Mucosa of rectum (tissue), 2 donors: ENCODE results near the gene ABCC3.
A peak's percentile ranks its signal among the peaks of the same experiment; 100 is the strongest.

Experiments
- H3K27ac ChIP-seq, 2 donors: one replicate each; pipeline ENCODE4 v1.7.0; 2013; ENCODE audit warnings: inconsistent platforms in 2 of 2, low read depth in 2 of 2, low read length in 2 of 2
- H3K27me3 ChIP-seq, 2 donors: one replicate each; pipeline ENCODE4 v1.7.0; 2013; ENCODE audit warnings: low read length in 2 of 2; ENCODE audit not compliant: control insufficient read depth in 2 of 2, insufficient read depth in 2 of 2
- H3K36me3 ChIP-seq, 2 donors: one replicate each; pipeline ENCODE4 v1.7.0; 2013; ENCODE audit warnings: low read length in 2 of 2; ENCODE audit not compliant: control insufficient read depth in 2 of 2, insufficient read depth in 2 of 2
- H3K4me1 ChIP-seq, 2 donors: one replicate each; pipeline ENCODE4 v1.7.0; 2013; ENCODE audit warnings: low read length in 2 of 2, mild to moderate bottlenecking in 1 of 2; ENCODE audit not compliant: control insufficient read depth in 2 of 2, insufficient read depth in 2 of 2
- H3K4me3 ChIP-seq, 2 donors: one replicate each; pipeline ENCODE4 v1.7.0; 2013; ENCODE audit warnings: low read length in 2 of 2
- H3K9ac ChIP-seq, 2 donors: one replicate each; pipeline ENCODE4 v1.7.0; 2013; ENCODE audit warnings: low read length in 2 of 2, low read depth in 1 of 2, mild to moderate bottlenecking in 1 of 2
- H3K9me3 ChIP-seq, 2 donors: one replicate each; pipeline ENCODE4 v1.7.0; 2013; ENCODE audit warnings: low read length in 2 of 2; ENCODE audit not compliant: control insufficient read depth in 2 of 2
- donor health status: healthy.
- donor health status: Normal muscosa, but diverticular disease.

The ABCC3 gene

GRCh38 chr17:50665838-50666237 lies 31.2 kb downstream of the ABCC3 start:
- Histone ChIP-seq H3K4me1 (peaks cover 15 to 20% of the 10 kb centered on the region in 2 donors), H3K27me3 (no peaks in the 10 kb centered on the region), H3K9ac (no peak overlapping the region), H3K27ac (no peak overlapping the region), H3K9me3 (no peaks in the 10 kb centered on the region), H3K36me3 (peaks cover 7 to 9% of the 10 kb centered on the region in 2 donors), H3K4me3 (no peak overlapping the region)

- Histone ChIP-seq H3K4me1 (peaks cover 11 to 15% of the 10 kb centered on the region in 2 donors), H3K9ac (no peak overlapping the region), H3K36me3 (peaks cover 4 to 9% of the 10 kb centered on the region in 2 donors), H3K27me3 (no peaks in the 10 kb centered on the region), H3K27ac (no peak overlapping the region), H3K9me3 (no peaks in the 10 kb centered on the region), H3K4me3 (no peak overlapping the region)
Measured at GRCh38 chr17:50666316-50666715, 31.6 kb downstream of the ABCC3 start.

GRCh38 chr17:50667259-50668024 lies 32.8 kb downstream of the ABCC3 start:
- Histone ChIP-seq H3K27ac (no peak overlapping the region), H3K4me1 (peaks cover 0 to 4% of the 10 kb centered on the region in 2 donors), H3K36me3 (peaks cover 8 to 9% of the 10 kb centered on the region in 2 donors), H3K27me3 (no peaks in the 10 kb centered on the region), H3K9me3 (no peaks in the 10 kb centered on the region), H3K4me3 (no peak overlapping the region), H3K9ac (no peak overlapping the region)

- Histone ChIP-seq H3K9me3 (no peaks in the 10 kb centered on the region), H3K9ac (no peak overlapping the region), H3K27ac (no peak overlapping the region), H3K27me3 (no peaks in the 10 kb centered on the region), H3K4me3 (no peak overlapping the region), H3K36me3 (peaks cover 8 to 9% of the 10 kb centered on the region in 2 donors), H3K4me1 (peaks cover 0 to 2% of the 10 kb centered on the region in 2 donors)
Measured at GRCh38 chr17:50668025-50668837, 33.5 kb downstream of the ABCC3 start.

- H3K4me3 ChIP-seq, result no peak overlapping the region
- H3K4me1 ChIP-seq, result peaks cover 0 to 6% of the 10 kb centered on the region in 2 donors
- no peaks in the 10 kb centered on the region for H3K9me3 ChIP-seq
- no peak overlapping the region for H3K9ac ChIP-seq
- peaks cover 8 to 12% of the 10 kb centered on the region in 2 donors for H3K36me3 ChIP-seq
- H3K27ac ChIP-seq, result no peak overlapping the region
- no peaks in the 10 kb centered on the region for H3K27me3 ChIP-seq
Measured at GRCh38 chr17:50668838-50669581, 34.3 kb downstream of the ABCC3 start.

GRCh38 chr17:50672071-50672470 lies 37.4 kb downstream of the ABCC3 start:
- Histone ChIP-seq H3K27ac (no peak overlapping the region), H3K9me3 (no peaks in the 10 kb centered on the region), H3K9ac (no peak overlapping the region), H3K36me3 (peaks cover 11 to 15% of the 10 kb centered on the region in 2 donors), H3K4me1 (peaks cover 18 to 26% of the 10 kb centered on the region in 2 donors), H3K27me3 (no peaks in the 10 kb centered on the region), H3K4me3 (no peak overlapping the region)

GRCh38 chr17:50672831-50673551 lies 38.3 kb downstream of the ABCC3 start:
- no peak overlapping the region for H3K9ac ChIP-seq
- H3K4me3 ChIP-seq, result no peak overlapping the region
- H3K27me3 ChIP-seq, result no peaks in the 10 kb centered on the region
- H3K27ac ChIP-seq, result no peak overlapping the region
- peaks cover 18 to 19% of the 10 kb centered on the region in 2 donors for H3K36me3 ChIP-seq
- no peaks in the 10 kb centered on the region for H3K9me3 ChIP-seq
- H3K4me1 ChIP-seq, result peaks cover 18 to 24% of the 10 kb centered on the region in 2 donors

- Histone ChIP-seq H3K27ac (peak overlapping the region; percentile 66 to 70), H3K9ac (peak overlapping the region; percentile 15 to 46), H3K27me3 (no peaks in the 10 kb centered on the region), H3K36me3 (peaks cover 29 to 30% of the 10 kb centered on the region in 2 donors), H3K9me3 (no peaks in the 10 kb centered on the region), H3K4me3 (no peak overlapping the region), H3K4me1 (peaks cover 18 to 24% of the 10 kb centered on the region in 2 donors)
Measured at GRCh38 chr17:50675190-50675589, 40.5 kb downstream of the ABCC3 start.

- Histone ChIP-seq H3K36me3 (peaks cover 27 to 31% of the 10 kb centered on the region in 2 donors), H3K9ac (peak overlapping the region; percentile 15 to 46), H3K4me1 (peaks cover 18 to 24% of the 10 kb centered on the region in 2 donors)
Measured at GRCh38 chr17:50675627-50676026, 40.9 kb downstream of the ABCC3 start.

More at GRCh38 chr17:50675627-50676026, 40.9 kb downstream of the ABCC3 start:
- Histone ChIP-seq H3K9me3 (no peaks in the 10 kb centered on the region), H3K27me3 (no peaks in the 10 kb centered on the region), H3K27ac (peak overlapping the region; percentile 66 to 77), H3K4me3 (peak overlapping the region in 1 of 2 donors; percentile 6)
